HG03575 (cell line): Measurements from ENCODE around the gene OR2AP1.
"Not testable (repeated sequence)": the region's sequence is repeated elsewhere in the genome, so short reads cannot be mapped to it uniquely, and the experiment has no call there.

Experiments
- ATAC-seq: cut with Tn5 transposase; IDR thresholded peaks from one replicate; pipeline ENCODE4 v1.9.1; 2021; ENCODE audit not compliant: unreplicated experiment, insufficient number of reproducible peaks, low FRiP score; ENCODE audit errors: extremely low read depth

Gene OR2AP1

DNA sequence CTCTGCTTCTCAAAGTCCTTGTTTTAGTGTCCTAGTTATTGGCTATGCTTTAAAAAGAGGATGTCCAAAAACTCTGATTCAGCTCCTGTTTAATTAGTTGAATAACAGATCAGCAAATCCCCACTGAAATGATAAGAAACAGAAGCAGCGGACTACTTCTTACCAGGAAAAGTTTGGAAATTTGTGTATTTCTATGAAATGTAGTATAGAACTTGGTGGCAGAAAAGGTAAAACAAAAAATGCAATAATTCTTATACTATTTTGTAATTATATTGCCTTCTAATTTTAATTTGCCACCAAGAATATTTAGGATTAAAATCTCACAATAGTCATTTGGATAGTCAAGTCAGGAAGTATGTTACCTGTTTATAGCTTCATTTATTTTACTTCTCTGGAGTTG lies at the start of gene OR2AP1:
TSS of gene OR2AP1 (plus strand) at position 301 of the 400 bp plus-strand sequence. CDS start 1,947 bp downstream, outside the sequence.
- no peak for ATAC-seq

DNA sequence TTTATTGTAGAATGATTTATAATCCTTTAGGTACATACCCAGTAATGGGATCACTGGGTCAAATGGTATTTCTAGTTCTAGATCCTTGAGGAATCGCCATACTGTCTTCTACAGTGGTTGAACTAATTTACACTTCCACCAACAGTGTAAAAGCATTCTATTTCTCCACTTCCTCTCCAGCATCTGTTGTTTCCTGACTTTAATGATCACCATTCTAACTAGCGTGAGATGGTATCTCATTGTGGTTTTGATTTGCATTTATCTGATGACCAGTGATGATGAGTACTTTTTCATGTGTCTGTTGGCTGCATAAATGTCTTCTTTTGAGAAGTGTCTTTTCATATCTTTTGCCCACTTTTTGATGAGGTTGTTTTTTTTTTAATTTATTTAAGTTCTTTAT lies 24.0 kb upstream of the OR2AP1 start:
- ATAC-seq, result not testable (repeated sequence)

DNA sequence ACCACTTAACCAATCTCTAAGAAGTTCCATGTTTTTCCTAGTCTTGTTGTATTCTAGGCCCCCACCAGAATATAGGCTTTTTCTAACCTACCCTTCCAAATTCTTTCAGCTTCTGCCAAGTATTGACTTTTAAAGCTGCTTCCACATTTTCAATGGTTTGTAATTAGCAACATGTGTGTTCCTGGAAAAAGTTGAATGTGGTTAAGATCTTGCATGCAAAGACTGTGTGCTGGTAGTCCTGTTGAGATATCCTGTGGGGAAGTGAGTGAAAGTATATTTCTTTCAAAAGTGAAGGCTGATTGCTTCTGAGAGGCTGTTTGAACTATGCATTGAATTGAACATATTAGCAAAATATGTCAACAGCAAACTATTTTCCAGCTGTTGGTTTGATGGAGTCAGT lies 23.5 kb upstream of the OR2AP1 start:
- no peak for ATAC-seq

DNA sequence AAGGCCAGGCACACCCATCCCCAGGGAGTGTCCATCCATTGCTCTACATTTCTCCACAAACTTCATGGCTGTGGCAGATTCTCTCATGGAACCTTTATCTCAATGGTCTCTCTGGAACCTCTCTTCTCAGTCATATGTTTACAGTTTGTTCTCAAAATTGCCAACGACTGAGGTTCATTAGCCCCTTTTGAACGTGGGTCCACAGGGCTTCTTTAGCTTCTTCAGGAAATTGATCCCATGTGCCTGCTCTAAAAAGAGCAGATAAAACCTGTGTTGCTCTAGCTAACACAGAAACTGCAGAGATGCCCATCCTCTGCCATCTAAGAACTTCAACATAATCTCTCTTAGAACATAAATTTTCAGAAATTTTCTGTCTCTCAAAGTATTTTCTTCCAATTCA lies 23.0 kb upstream of the OR2AP1 start, which contains the start of gene OR6C4:
TSS of gene OR6C4 (plus strand) at position 301 of the 400 bp plus-strand sequence. CDS start 1,625 bp downstream, outside the sequence.
- ATAC-seq, result no peak

DNA sequence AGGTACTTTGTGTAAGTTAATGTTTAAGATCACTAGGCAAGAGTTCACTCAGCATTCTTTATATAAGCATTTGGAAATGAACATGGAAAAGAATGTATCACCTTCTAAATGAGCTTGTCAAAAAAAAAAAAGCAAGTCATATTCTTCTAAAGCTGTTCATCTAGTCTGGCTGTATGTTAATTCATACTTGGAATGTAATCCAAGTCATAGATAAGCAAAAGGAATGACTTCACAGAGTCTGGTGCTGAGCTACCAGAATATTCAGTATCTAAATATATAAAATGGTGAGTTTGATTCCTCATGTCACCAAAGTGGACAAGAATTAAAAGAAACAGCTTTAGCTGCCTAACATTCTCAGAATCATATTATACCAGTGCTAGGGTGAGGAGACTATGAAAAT lies 18.0 kb upstream of the OR2AP1 start:
- no peak for ATAC-seq

DNA sequence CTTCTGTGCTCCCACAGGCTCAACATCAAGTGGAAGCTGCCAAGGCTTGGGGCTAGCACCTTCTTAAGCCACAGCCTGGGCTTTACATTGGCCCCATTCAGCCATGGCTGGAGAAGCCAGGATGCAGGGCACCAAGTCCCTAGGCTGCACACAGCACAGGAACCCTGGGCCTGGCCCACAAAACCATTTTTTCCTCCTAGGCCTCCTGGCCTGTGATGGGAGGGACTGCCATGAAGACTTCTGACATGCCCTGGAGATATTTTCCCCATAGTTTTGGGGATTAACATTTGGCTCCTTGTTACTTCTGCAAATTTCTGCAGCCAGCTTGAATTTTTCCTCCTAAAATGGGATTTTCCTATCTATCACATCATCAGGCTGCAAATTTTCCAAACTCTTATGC lies 2.2 kb upstream of the OR2AP1 start:
- not testable (repeated sequence) for ATAC-seq

DNA sequence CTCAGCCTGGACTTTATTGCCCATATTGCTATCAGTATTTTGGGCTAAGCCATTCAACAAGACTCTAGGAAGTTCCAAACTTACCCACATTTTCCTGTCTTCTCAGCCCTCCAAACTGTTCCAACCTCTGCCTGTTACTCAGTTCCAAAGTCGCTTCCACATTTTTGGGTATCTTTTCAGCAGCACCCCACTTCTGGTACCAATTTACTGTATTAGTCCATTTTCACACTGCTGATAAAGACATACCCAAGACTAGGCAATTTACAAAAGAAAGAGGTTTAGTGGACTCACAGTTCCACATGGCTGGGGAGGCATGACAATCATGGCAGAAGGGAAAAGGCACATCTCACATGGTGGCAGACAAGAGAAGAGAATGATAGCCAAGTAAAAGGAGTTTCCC lies 1.6 kb upstream of the OR2AP1 start:
- ATAC-seq, result not testable (repeated sequence)

DNA sequence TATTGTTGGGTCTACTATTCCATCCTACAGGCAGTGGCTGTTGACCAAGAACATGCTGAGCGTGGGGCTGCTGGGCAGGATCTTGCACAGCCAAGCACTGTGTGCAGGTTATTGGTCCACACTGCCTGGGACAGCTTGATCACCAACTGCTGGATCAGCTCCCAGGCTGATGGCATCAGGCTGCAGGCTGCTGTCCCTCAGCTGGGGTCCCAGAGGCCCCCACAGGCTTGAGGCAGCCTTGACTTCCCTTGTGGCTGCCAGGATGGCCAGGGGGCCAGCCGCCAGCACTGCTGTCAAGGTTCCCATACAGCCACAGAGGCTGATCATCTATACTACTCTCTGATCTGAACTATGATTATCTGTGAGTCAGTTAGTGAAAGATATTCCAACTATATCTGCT lies 9.8 kb downstream of the OR2AP1 start:
- no peak for ATAC-seq

DNA sequence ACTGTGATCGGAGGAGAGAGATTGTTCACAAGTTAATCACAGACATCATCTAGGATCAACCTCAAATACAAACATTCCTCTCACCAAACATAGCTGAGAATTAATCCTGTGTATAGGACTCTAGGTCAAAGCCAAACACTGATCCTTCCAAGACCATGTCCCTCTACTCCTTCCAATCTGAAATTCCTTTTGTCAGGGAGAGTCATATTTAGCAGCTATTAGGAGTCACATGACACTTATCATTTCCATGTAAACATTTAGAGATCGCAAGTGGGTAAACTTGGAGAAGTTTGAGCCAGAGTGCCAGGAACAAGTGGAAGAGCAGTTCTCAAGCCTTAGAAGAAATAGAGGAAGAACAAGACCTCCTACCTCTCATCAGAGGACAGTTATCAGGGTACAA lies 13.5 kb downstream of the OR2AP1 start:
- ATAC-seq, result no peak

DNA sequence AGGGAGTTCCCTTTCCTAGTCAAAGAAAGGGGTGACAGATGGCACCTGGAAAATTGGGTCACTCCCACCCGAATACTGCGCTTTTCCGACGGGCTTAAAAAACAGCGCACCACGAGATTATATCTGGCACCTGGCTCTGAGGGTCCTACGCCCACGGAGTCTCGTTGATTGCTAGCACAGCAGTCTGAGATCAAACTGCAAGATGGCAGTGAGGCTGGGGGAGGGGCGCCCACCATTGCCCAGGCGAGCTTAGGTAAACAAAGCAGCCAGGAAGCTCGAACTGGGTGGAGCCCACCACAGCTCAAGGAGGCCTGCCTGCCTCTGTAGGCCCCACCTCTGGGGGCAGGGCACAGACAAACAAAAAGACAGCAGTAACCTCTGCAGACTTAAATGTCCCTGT lies 17.9 kb downstream of the OR2AP1 start:
- ATAC-seq, result not testable (repeated sequence)

DNA sequence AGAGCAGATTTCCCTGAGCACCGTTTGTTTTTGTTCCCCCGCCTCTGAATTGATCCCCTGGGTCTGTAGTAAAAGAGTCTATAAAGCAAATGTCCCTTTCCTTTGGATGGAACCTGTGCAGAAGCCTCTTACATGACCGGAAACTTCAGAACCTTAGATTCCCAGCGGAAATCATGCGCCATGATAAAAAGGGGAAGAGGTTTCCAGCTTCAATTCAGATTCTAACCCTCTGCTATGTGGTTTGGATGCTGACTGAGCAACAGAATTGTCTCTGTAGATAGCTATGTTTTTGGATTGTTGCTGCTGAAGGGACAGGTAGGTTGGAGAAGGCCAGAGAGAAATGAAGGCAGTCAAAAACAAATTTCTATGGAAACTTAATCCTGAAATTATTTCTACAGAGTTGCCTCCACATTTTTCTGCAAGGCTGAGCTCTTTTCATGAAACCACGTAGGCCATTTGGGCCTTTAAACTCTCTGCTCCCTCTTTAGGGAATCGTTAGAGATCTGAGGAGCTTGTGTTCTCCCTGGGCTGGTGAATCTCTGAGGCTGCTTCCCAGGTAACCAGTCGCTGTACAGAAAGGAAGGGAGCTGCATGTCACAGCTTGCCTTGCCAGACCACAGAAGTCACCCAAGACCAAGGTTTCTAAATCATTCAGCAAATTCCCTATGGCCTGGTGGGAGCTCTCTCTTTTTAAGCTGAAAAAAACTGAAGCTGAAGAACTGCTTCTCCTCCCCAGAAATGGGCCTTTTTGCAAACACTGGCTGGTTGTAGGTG lies 35.7 kb downstream of the OR2AP1 start:
- ATAC-seq, result no peak

DNA sequence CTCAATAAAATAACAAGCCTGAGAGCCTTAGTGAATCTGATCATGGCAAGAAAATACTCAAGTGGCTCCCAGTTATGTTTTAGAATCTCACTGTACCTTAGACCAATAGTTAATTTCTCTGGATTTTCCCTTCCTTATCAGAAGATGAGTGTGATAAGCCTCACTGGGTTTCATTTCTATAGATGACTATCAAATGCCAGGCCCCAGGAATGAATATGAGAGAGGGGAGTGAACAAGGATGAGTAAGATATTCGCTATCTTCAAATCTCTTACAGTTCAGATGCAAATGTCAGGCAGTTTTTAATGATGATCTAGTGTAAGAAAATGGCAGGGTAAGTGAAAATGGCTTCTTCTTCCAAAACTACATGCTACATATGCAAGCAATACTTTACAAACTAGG lies 38.3 kb downstream of the OR2AP1 start:
- ATAC-seq, result no peak

DNA sequence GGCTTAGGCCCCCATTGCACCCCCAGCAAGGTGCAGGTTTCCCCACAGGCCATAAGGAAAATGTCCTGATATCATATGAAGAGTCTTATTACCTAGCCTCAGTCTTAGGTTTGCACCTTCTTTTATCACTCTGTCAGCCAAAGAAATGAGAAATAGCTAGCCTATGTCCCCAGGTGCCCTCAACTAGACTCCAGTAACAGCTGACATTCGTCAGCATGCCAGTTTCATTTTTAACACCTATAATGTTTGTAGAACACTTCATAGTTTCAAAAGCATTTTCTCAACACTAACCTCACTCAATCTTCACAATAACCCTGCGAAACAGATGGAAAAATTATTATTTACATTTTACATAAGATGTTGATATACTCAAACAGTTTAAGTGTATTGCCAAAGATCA lies 40.4 kb downstream of the OR2AP1 start:
- no peak for ATAC-seq

DNA sequence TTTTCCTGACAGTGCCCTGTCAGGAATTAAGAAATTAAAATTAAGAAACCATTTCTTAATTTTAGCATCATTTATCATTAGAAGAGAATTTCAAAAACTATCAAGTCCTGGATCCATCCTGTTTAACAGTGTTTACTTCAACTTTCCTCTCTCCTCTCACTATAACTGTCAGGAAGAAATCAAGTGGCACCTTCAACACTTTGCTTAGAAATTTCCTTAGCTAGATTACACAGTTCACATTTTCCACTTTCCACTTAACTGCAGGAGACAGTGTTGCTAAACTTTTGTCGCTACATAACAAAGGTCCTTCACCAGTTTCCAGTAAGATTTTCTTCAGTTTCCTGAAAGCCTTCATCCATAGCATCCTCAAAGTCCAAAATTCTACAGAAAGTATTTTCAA lies 42.5 kb downstream of the OR2AP1 start:
- no peak for ATAC-seq

DNA sequence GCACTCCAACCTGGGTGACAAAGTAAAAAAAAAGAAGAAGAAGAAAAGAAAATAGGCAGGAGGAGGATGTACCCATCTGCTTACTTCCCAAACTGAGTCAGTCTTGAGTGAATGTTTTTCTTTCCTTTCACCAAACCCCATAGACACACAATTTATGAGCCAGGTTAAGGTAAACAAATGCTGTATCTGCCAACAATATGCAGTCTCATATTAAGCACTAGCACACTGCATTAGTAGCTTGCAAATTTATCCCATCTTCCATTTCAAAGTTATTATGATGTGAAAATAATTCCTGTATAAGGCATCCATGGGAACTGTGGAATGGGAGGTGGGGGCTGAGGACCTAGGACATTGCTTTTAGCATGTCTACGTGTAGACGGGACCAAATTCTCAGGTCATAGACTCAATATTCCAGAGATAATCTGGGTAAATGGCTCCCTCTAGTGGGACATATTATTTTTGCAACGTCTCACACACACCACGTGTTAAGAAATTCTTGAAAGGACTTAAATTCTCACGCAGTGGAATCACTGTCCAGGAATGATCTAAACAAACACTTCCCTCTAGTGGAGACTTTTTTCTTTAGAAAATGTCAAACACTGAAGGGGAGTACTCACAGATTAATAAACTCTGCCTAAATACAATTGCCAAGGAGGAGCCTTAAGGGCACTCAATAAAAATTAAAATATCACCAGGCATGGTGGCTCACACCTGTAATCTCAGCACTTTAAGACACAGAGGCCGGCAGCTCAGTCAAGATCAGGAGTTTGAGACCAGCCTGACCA lies 47.3 kb downstream of the OR2AP1 start:
- ATAC-seq, result peak; percentile 81

DNA sequence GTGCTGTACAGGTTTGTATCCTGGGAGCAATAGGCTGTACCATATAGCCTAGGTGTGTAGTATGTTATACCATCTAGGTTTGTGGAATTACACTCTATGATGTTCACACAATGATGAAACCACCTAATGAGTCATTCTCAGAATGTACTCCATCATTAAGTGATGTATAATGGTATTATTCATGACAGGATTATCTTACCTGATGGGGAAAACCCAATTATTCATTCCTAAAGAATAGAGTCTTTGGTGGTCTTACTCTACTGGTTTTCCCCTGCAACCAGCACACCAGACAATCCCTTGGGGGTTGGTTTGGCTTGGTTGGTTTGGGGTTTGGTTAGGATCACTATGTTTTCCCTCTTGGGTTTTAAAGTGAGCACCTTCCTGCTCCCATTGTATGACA lies 51.8 kb downstream of the OR2AP1 start:
- peak; percentile 49 for ATAC-seq
